Trophoblast cell (in vitro differentiated cells and primary cell): ENCODE measurements around the gene LRIF1.

Experiments used
- DNase-seq, 2 donors: peaks; one replicate each; pipeline ENCODE4 v3.0.0-alpha.2; 2016
- H2AFZ ChIP-seq: 2 replicates; pipeline ENCODE4 v1.6.1; 2013; ENCODE audit warnings: low read length, moderate library complexity, mild to moderate bottlenecking; ENCODE audit not compliant: insufficient read depth, poor library complexity
- H2AK5ac ChIP-seq: 2 replicates; pipeline ENCODE4 v1.6.1; 2013; ENCODE audit warnings: mild to moderate bottlenecking, low read length
- H2BK120ac ChIP-seq: 2 replicates; pipeline ENCODE4 v1.6.1; 2013; ENCODE audit warnings: low read length, mild to moderate bottlenecking, moderate library complexity; ENCODE audit not compliant: insufficient read depth, poor library complexity
- H2BK12ac ChIP-seq: 2 replicates; pipeline ENCODE4 v1.6.1; 2013; ENCODE audit warnings: mild to moderate bottlenecking, low read length, moderate library complexity
- H2BK5ac ChIP-seq: 2 replicates; pipeline ENCODE4 v1.6.1; 2013; ENCODE audit warnings: low read length, low read depth, moderate library complexity, mild to moderate bottlenecking; ENCODE audit not compliant: poor library complexity
- H3K14ac ChIP-seq: 2 replicates; pipeline ENCODE4 v1.6.1; 2013; ENCODE audit warnings: mild to moderate bottlenecking, low read length
- H3K18ac ChIP-seq: 2 replicates; pipeline ENCODE4 v1.6.1; 2013; ENCODE audit warnings: mild to moderate bottlenecking, low read length
- H3K23ac ChIP-seq: 2 replicates; pipeline ENCODE4 v1.6.1; 2013; ENCODE audit warnings: low read length
- H3K27ac ChIP-seq: 2 replicates; pipeline ENCODE4 v1.5.1; 2013; ENCODE audit warnings: low read depth, mild to moderate bottlenecking, inconsistent platforms, low read length, moderate library complexity
- H3K27me3 ChIP-seq: 2 replicates; pipeline ENCODE4 v1.6.1; 2013; ENCODE audit warnings: inconsistent platforms, mild to moderate bottlenecking, low read length, moderate library complexity; ENCODE audit not compliant: insufficient read depth
- H3K36me3 ChIP-seq, 2 experiments: 1 replicate in 1 of 2; 2 replicates in 1 of 2; pipeline ENCODE4 v1.6.1; 2013; ENCODE audit warnings: low read length in 2 of 2, mild to moderate bottlenecking in 2 of 2, moderate library complexity in 1 of 2; ENCODE audit not compliant: insufficient read depth in 2 of 2, control insufficient read depth in 1 of 2
- H3K4ac ChIP-seq: 2 replicates; pipeline ENCODE4 v1.6.1; 2013; ENCODE audit warnings: low read depth, mild to moderate bottlenecking, low read length, moderate library complexity
- H3K4me1 ChIP-seq, 2 experiments: 1 replicate in 1 of 2; 2 replicates in 1 of 2; pipeline ENCODE4 v1.6.1; 2013; ENCODE audit warnings: low read length in 2 of 2, mild to moderate bottlenecking in 2 of 2, moderate library complexity in 1 of 2; ENCODE audit not compliant: insufficient read depth in 2 of 2, control insufficient read depth in 1 of 2
- H3K4me2 ChIP-seq: 2 replicates; pipeline ENCODE4 v1.6.1; 2013; ENCODE audit warnings: inconsistent platforms, mild to moderate bottlenecking, low read length, moderate library complexity
- H3K4me3 ChIP-seq: 2 replicates; pipeline ENCODE4 v1.5.1; 2013; ENCODE audit warnings: mild to moderate bottlenecking, low read depth, low read length, inconsistent platforms
- H3K79me1 ChIP-seq: one replicate; pipeline ENCODE4 v1.6.1; 2013; ENCODE audit warnings: low read length
- H3K79me2 ChIP-seq: 2 replicates; pipeline ENCODE4 v1.6.1; 2013; ENCODE audit warnings: low read length, mild to moderate bottlenecking; ENCODE audit not compliant: control insufficient read depth, insufficient read depth, poor library complexity
- H3K9ac ChIP-seq: 2 replicates; pipeline ENCODE4 v1.6.1; 2013; ENCODE audit warnings: mild to moderate bottlenecking, low read length
- H3K9me3 ChIP-seq: 2 replicates; pipeline ENCODE4 v1.6.1; 2013; ENCODE audit warnings: low read depth, mild to moderate bottlenecking, control low read depth, inconsistent platforms, low read length; ENCODE audit not compliant: insufficient read depth
- H4K12ac ChIP-seq: 2 replicates; pipeline ENCODE4 v1.6.1; 2013; ENCODE audit warnings: low read depth, mild to moderate bottlenecking, low read length, moderate library complexity
- H4K8ac ChIP-seq: 2 replicates; pipeline ENCODE4 v1.6.1; 2013; ENCODE audit warnings: low read depth, mild to moderate bottlenecking, low read length, moderate library complexity
- H4K91ac ChIP-seq: one replicate; pipeline ENCODE4 v1.6.1; 2013; ENCODE audit warnings: low read depth, mild to moderate bottlenecking, low read length, moderate library complexity
- WGBS: extraction: QIAGEN DNeasy Blood & Tissue Kit; methylation state at CpG from one replicate; pipeline ENCODE4 v1.1.7; 2013; ENCODE audit warnings: missing lambda C conversion rate; ENCODE audit not compliant: insufficient read length, insufficient coverage; ENCODE audit errors: extremely low coverage; 5-methylcytosine and 5-hydroxymethylcytosine counted together

LRIF1 gene

DNA sequence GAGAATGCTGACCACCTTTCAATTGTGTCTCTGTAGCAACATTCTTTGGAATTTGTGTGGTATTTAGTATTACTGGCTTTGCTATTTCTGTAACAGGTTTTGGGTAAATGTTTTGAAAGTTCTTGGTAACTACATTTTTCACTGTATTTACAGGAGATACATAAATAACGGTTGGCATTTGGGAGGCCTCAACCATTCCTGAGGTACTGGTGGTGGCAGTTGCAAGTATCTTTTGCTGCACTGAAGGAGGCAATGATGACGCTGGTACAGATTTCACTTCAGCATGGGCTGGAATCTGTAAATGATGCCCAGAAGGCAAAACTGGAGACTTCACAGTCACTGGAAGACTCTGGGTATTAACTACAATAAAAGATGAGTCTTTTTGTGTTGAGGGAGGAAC lies 11.7 kb downstream of the LRIF1 start:
- Histone ChIP-seq H3K36me3 (peaks cover 0 to 5% of the 10 kb centered on the region in 2 experiments), H3K27me3 (no peaks in the 10 kb centered on the region), H2AFZ (no peak overlapping the region), H3K4me2 (no peak overlapping the region), H3K4me3 (no peak overlapping the region), H3K79me1 (no peaks in the 10 kb centered on the region), H3K79me2 (no peaks in the 10 kb centered on the region), H3K9me3 (no peaks in the 10 kb centered on the region), H3K4me1 (no peaks in the 10 kb centered on the region), H3K18ac (no peak overlapping the region), H2BK5ac (no peak overlapping the region), H2AK5ac (no peak overlapping the region), H3K9ac (no peak overlapping the region), H3K23ac (no peak overlapping the region), H4K8ac (no peak overlapping the region), H3K27ac (no peak overlapping the region), H4K91ac (no peak overlapping the region), H3K4ac (no peak overlapping the region), H2BK12ac (no peak overlapping the region), H4K12ac (no peak overlapping the region), H3K14ac (no peak overlapping the region), H2BK120ac (no peak overlapping the region)
- DNase-seq, result peak; percentile 76 to 93
- WGBS, result no CpG with 5 or more reads among the region's 2 CpGs

DNA sequence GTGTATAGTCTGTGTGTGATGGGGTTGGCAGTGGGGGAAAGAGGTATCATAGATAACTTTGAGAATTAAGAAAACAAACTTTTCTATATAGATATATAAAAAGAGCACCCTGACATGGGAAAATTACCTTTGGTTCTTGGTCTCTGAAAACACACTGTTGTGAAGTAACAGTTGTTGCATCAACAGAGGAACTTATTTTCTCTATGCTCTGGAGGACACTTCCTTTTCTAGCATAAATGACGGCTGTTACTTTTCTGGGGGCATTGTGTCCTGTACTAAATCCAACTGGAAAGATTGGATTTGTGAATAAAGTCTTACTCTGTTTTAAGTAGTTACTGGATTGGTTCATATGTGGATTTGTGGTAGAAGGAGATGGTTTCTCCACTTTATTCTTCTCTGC lies 12.6 kb downstream of the LRIF1 start:
- Histone ChIP-seq H3K9me3 (no peaks in the 10 kb centered on the region), H2AK5ac (no peak overlapping the region), H3K27me3 (no peaks in the 10 kb centered on the region), H3K79me2 (no peaks in the 10 kb centered on the region), H3K4me2 (no peak overlapping the region), H3K4me1 (no peaks in the 10 kb centered on the region), H3K18ac (no peak overlapping the region), H3K4me3 (no peak overlapping the region), H4K12ac (no peak overlapping the region), H2BK120ac (no peak overlapping the region), H3K36me3 (peaks cover 2 to 7% of the 10 kb centered on the region in 2 experiments), H2BK12ac (no peak overlapping the region), H3K9ac (no peak overlapping the region), H3K27ac (no peak overlapping the region), H4K91ac (no peak overlapping the region), H3K4ac (no peak overlapping the region), H2AFZ (no peak overlapping the region), H3K23ac (no peak overlapping the region), H4K8ac (no peak overlapping the region), H2BK5ac (no peak overlapping the region), H3K14ac (no peak overlapping the region), H3K79me1 (no peaks in the 10 kb centered on the region)
- no peak for DNase-seq
- WGBS, result no CpG with 5 or more reads among the region's 1 CpG

DNA sequence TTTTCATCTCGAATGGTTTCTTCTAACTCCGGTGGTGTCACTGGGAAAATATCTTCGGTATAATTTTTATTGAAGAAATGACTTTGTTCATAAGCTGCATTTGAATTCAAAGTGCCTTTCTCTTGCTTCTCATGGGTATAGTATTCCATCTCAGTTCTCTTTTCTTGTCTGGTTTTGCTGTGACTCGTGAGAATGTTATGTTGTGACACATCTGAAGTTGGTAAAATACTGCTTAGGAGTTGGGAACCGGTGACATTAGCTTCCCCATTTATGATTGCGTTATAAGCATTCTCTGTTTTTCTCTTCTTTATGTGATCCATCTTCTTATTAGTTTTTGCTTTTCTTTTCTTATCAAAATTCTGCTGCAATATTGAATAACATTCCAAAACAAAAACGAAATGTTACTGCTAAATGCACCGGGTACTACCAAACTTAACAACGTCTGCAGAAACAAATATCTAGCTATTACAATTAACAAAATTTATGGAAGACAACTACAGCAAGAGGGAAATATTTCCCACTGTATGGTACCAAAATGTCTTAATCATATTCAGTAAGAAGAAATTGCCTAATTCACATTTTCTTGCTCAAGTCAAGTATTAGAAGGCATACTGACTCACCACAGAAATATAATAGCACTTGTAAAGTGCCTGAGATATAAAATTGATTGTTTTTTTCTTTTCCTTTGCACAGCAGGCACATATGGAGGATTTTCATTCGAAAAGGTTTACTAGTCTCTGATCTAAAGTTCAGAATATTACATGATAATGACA lies 15.5 kb downstream of the LRIF1 start:
- Histone ChIP-seq H3K4me1 (no peaks in the 10 kb centered on the region), H4K91ac (no peak overlapping the region), H3K79me2 (no peaks in the 10 kb centered on the region), H3K27ac (no peak overlapping the region), H3K4me3 (no peak overlapping the region), H2BK5ac (no peak overlapping the region), H3K9me3 (no peaks in the 10 kb centered on the region), H3K27me3 (no peaks in the 10 kb centered on the region), H3K4ac (no peak overlapping the region), H3K23ac (no peak overlapping the region), H2AK5ac (no peak overlapping the region), H3K9ac (no peak overlapping the region), H4K8ac (no peak overlapping the region), H2BK12ac (no peak overlapping the region), H3K18ac (no peak overlapping the region), H2AFZ (no peak overlapping the region), H2BK120ac (no peak overlapping the region), H3K36me3 (peaks cover 2 to 7% of the 10 kb centered on the region in 2 experiments), H3K4me2 (no peak overlapping the region), H3K14ac (no peak overlapping the region), H4K12ac (no peak overlapping the region), H3K79me1 (no peaks in the 10 kb centered on the region)
- DNase-seq, result peak in 1 of 2 donors; percentile 49
- WGBS, result no CpG with 5 or more reads among the region's 10 CpGs

DNA sequence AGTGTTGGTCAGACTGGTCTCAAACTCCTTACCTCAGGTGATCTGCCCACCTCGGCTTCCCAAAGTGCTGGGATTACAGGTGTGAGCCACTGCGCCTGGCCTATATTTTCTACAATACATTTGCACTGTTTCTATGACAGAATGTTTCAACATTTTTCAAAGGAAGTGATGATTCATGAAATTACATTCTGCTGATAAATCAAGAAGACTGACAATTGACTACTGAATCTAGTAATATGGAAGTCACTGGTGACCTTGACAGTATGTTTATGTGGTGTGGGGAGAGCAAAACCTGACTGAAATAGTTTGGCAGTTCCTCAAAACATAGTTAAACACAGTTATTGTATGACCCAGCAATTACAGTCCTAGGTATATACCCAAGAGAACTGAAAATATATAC lies 18.1 kb downstream of the LRIF1 start:
- Histone ChIP-seq H2BK120ac (no peak overlapping the region), H4K12ac (no peak overlapping the region), H3K4me1 (no peaks in the 10 kb centered on the region), H3K4me3 (no peak overlapping the region), H4K91ac (no peak overlapping the region), H2AFZ (no peak overlapping the region), H2BK12ac (no peak overlapping the region), H4K8ac (no peak overlapping the region), H3K79me2 (no peaks in the 10 kb centered on the region), H2AK5ac (no peak overlapping the region), H3K27me3 (no peaks in the 10 kb centered on the region), H2BK5ac (no peak overlapping the region), H3K27ac (no peak overlapping the region), H3K14ac (no peak overlapping the region), H3K36me3 (peaks cover 2 to 7% of the 10 kb centered on the region in 2 experiments), H3K4ac (no peak overlapping the region), H3K79me1 (no peaks in the 10 kb centered on the region), H3K9me3 (no peaks in the 10 kb centered on the region), H3K4me2 (no peak overlapping the region), H3K18ac (no peak overlapping the region), H3K23ac (no peak overlapping the region), H3K9ac (no peak overlapping the region)
- WGBS, result no CpG with 5 or more reads among the region's 2 CpGs
- peak in 1 of 2 donors; percentile 19 for DNase-seq
